NCI-H82 (cell line): ENCODE data around the gene LGR5.
"Not testable (repeated sequence)": the region's sequence is repeated elsewhere in the genome, so short reads cannot be mapped to it uniquely, and the experiment has no call there.

ENCODE experiments used
- DNase-seq: peaks from one replicate; lab custom pipeline; 2025; lab: John Stamatoyannopoulos, UW

Gene LGR5

GRCh38 chr12:71552728-71553501 is 113.3 kb downstream of the LGR5 start:
- no peak for DNase-seq

- DNase-seq = peak; percentile 77
Measured at GRCh38 chr12:71555191-71555590, 115.6 kb downstream of the LGR5 start.

DNA sequence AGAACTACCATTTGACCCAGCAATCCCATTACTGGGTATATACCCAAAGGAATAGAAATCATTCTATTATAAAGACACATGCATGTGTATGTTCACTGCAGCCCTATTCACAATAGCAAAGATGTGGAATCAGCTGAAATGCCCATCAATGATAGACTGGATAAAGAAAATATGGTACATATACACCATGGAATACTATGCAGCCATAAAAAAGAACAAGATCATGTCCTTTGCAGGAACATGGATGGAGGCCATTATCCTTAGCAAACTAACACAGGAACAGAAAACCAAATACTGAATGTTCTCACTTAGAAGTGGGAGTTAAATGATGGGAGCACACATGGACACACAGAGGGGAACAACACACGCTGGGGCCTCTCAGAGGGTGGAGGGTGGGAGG is 116.2 kb downstream of the LGR5 start:
- DNase-seq = not testable (repeated sequence)

- DNase-seq = no peak
Measured at GRCh38 chr12:71556448-71556847, 116.8 kb downstream of the LGR5 start.

DNA sequence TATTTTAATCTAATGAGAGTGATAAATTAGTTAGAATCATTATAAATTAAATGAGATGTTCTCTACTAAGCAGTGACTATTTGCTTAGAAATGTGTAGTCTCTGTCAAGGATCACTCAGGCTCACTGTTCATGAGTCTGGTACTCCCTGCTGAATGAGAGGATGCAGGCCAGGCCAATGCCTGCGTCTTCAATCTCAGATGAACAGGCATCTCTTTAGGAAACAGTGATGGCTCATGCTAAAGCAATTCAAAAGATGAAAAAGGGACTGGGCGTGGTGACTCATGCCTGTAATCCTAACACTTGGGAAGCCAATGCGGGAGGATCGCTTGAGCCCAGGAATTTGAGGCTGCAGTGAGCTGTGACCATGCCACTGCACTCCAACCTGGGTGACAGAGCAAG is 117.3 kb downstream of the LGR5 start:
- no peak for DNase-seq

DNA sequence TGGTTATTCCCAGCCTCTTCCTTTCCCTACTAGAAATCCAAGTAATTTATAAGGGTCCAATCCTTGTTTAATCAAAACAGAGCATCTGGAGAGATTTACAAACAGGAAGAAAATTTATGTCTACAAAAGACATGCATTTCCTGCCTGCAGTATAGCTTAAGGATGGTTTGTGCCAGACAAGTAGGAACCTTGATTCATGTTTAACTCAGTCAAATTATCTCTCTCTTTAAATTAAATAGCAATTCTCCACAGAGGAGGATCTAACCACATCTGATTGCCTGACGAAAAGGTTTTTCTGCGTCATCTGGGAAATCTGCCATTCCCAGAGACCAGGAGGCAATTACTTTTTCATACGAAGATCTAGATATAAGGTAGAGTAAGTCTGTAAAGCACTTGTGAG is 118.8 kb downstream of the LGR5 start:
- no peak for DNase-seq

GRCh38 chr12:71562676-71563595 is 123.3 kb downstream of the LGR5 start:
- DNase-seq = no peak

GRCh38 chr12:71565535-71565934 is 125.9 kb downstream of the LGR5 start:
- DNase-seq = no peak

- no peak for DNase-seq
Measured at GRCh38 chr12:71566655-71567054, 127.1 kb downstream of the LGR5 start.

DNA sequence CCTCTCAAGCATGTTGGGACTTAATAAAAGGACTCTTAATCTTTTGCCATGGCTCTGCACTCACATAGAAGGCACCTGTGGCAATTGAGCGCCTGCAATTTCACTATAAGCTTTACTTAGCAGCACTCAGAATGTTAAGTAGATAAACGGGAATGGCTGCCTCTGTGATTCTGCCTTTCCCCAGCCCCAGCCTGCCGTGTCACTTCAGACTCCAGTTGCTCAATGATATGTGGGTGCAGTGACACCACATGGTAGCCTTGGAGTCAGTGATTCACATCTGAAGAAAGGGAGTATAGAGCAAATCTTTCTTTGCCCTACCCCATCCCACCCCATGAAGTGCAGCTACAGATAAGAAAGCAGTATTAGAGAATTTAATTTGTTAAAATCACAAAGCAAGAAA is 127.9 kb downstream of the LGR5 start:
- peak; percentile 12 for DNase-seq

DNA sequence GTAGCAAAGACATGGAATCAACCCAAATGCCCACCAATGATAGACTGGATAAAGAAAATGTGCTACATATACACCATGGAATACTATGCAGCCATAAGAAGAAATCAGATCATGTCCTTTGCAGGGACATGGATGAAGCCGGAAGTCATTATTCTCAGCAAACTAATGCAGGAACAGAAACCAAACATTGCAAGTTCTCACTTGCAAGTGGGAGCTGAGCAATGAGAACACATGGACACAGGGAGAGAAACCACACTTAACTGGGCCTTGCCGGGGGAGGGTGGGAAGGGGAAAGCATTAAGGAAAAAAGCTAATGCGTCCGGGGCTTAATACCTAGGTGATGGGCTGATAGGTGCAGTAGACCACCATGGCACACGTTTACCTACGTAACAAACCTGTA is 130.3 kb downstream of the LGR5 start:
- DNase-seq = not testable (repeated sequence)

GRCh38 chr12:71576496-71576895 is 136.9 kb downstream of the LGR5 start:
- DNase-seq = peak; percentile 66

DNA sequence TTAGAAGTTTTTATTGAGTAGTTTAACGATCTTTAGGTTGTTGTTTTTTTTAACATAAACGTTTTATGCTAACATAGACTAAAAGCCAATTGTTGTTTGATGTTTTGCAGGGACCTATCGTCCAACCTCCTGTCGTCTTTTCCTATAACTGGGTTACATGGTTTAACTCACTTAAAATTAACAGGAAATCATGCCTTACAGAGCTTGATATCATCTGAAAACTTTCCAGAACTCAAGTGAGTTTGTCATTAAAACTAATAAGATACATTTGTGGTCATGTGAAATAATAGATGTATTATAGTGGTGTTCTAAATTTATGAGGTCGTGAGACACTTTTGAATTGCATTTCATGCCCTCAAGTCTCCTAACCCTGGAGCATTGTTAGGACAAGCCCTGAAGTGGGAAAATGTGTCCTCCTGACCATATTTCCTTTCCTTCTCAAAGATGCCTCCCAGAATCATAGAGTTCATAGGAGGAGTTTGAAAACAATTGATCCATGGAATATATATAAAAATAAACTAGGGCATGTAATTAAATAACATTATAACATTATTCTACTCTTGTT is 139.2 kb downstream of the LGR5 start:
- DNase-seq = no peak

DNA sequence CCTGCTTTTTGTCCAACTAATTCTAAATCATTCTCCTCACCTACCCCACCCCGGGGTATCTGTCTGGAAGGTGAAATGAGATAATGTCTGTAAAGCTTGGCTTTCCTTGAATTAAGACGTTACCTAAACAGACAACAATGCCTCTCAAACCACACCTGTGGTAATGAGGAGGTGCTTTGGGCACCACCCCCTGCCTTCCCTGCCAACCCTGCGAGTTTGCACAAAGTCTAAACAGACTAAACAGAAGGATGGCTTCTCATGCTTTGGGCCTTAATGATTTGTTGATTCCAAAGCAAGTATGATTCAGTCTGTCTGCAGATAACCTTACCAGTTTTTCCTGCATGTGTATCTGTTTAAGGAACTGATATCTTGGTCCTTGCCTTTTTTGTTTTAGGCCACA is 141.6 kb downstream of the LGR5 start:
- DNase-seq = no peak

- DNase-seq = no peak
Measured at GRCh38 chr12:71582925-71583324, 143.3 kb downstream of the LGR5 start.

DNA sequence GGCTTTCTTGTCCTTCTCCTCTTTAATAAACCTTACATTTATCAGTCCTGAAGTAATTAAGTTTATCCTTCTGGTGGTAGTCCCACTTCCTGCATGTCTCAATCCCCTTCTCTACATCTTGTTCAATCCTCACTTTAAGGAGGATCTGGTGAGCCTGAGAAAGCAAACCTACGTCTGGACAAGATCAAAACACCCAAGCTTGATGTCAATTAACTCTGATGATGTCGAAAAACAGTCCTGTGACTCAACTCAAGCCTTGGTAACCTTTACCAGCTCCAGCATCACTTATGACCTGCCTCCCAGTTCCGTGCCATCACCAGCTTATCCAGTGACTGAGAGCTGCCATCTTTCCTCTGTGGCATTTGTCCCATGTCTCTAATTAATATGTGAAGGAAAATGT is 144.8 kb downstream of the LGR5 start:
- DNase-seq = no peak

GRCh38 chr12:71585218-71585617 is 145.6 kb downstream of the LGR5 start:
- no peak for DNase-seq

DNA sequence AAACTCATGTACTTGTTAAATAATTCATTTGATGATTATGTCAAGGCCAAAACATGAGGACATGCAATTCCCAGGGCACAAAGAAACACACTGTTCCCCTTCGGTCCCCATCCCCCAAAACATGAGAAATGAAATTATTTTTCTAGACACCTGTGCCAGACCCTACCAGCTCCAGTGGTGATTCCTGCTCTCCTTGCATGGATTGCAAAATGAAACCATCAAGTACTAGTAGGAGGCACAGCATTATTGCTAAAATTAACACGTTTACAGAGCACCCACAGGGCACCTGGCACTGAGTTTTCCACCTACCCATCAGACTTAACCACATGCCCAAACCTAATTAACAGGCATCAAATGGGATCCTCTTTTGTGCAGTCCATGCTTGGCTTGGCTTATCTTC is 147.4 kb downstream of the LGR5 start:
- no peak for DNase-seq

DNA sequence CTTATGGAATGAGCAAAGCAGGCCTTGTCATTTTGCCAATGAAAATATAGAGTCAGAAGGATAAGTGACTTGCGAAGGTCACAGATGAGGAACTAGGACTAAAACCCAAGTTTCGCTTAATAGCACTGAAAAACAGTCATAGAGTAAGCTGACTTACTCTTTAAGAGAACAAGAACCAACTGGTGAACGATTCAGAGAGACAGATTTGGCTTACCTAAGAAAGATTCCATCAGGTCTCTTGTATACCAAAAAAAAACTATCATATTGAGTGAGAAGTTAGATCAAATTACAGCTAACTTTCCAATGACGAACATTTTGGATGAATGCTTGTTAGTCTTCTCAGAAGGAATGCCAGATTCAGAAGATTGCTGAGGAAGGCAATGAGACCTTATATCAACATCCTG is 149.9 kb downstream of the LGR5 start:
- no peak for DNase-seq

DNA sequence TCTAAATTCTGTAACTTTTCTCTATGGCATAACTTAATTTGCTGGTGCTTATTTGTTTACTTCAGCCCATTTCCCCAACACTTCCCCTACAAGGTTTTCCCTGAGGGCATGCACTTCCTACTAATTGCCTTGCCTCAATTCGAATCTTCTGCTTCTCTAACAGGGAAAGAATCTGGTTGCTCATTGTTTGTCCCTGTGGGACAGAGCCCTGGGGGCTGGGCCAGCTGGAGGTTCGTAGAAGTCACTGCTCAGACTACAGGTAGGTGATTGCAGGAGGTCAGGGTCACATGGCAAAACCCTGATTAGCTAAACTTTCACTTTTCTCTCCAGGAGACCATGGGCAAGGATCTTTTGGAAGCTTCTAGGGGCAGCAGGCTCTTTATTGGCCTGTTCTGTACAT is 152.0 kb downstream of the LGR5 start:
- DNase-seq = no peak

DNA sequence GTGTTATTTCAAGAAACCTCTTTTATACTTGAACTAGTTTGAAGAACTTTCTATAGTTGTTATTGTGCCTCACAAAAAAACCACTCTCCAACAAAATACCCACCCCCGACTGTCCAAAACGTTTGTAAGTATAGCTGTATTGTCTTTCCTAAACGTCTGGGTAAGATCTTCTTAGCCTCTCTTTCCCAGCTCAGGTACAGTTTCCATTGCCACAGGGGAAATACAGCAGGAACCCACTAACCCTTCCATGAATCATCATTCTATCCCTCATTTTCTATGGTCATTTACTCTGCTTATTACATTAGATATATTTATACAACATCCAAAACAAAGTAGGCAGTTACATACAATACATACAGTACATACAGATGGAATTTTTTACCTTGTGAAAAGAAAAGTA is 153.2 kb downstream of the LGR5 start:
- DNase-seq = no peak

- DNase-seq = peak; percentile 10
Measured at GRCh38 chr12:71594214-71594948, 154.8 kb downstream of the LGR5 start.
